Coronary artery (tissue), 2 donors: Measurements from ENCODE around the gene DENND2A.

Experiments
- DNase-seq: peaks from one replicate; pipeline ENCODE4 v3.0.0-alpha.2; 2017; ENCODE audit warnings: low spot score
- H3K27ac ChIP-seq, 2 donors: fragments of 200-600 bp; sonication (generic); one replicate each; pipeline ENCODE4 v1.5.1; 2016 to 2019
- H3K4me3 ChIP-seq: fragments of 200-600 bp; sonication (generic); 2 replicates; pipeline ENCODE4 v1.5.1; 2016; ENCODE audit warnings: mild to moderate bottlenecking, moderate library complexity
- CTCF ChIP-seq: fragments of 200-600 bp; sonication (generic); IDR thresholded peaks from one replicate; pipeline ENCODE4 v1.5.1; 2019; ENCODE audit warnings: antibody characterized with exemption

DENND2A gene

GRCh38 chr7:140587243-140587642, 53.4 kb downstream of the DENND2A start:
- H3K27ac ChIP-seq: no peak overlapping the region
- TF ChIP-seq CTCF: no peak
- no peak for DNase-seq
- H3K4me3 ChIP-seq: no peak overlapping the region

GRCh38 chr7:140586516-140586915, 54.1 kb downstream of the DENND2A start:
- Histone ChIP-seq H3K27ac (no peak overlapping the region), H3K4me3 (no peak overlapping the region)
- TF ChIP-seq CTCF: no peak
- DNase-seq: no peak

- DNase-seq: no peak
- Histone ChIP-seq H3K4me3 (no peak overlapping the region), H3K27ac (no peak overlapping the region)
- no peak for TF ChIP-seq CTCF
These were observed 55.3 kb downstream of the DENND2A start for GRCh38 chr7:140585333-140585732.

- Histone ChIP-seq H3K4me3 (no peak overlapping the region), H3K27ac (no peak overlapping the region)
- DNase-seq: no peak
- TF ChIP-seq CTCF: no peak
These were observed 56.3 kb downstream of the DENND2A start for GRCh38 chr7:140584195-140584851.

- DNase-seq: no peak
- H3K27ac ChIP-seq: no peak overlapping the region
- no peak for TF ChIP-seq CTCF
- H3K4me3 ChIP-seq: no peak overlapping the region
These were observed 59.2 kb downstream of the DENND2A start for GRCh38 chr7:140581411-140581810.

- no peak overlapping the region for H3K4me3 ChIP-seq
- H3K27ac ChIP-seq: no peak overlapping the region
- DNase-seq: no peak
- TF ChIP-seq CTCF: no peak
These were observed 63.0 kb downstream of the DENND2A start for GRCh38 chr7:140577651-140578050.

GRCh38 chr7:140576589-140576988, 64.0 kb downstream of the DENND2A start:
- no peak for DNase-seq
- Histone ChIP-seq H3K4me3 (no peak overlapping the region), H3K27ac (no peak overlapping the region)
- TF ChIP-seq CTCF: no peak
